T follicular helper cell (primary cell): ENCODE data around the gene TIMELESS.
"Not testable (repeated sequence)": the region's sequence is repeated elsewhere in the genome, so short reads cannot be mapped to it uniquely, and the experiment has no call there.

ENCODE experiments used
- DNase-seq: peaks from one replicate; pipeline ENCODE4 v3.0.0-alpha.2; 2020; ENCODE audit warnings: low read depth
- total RNA-seq, 2 experiments: gene quantifications; one replicate each; lab custom pipeline; 2026; lab: John Stamatoyannopoulos, UW

Gene TIMELESS, protein sequence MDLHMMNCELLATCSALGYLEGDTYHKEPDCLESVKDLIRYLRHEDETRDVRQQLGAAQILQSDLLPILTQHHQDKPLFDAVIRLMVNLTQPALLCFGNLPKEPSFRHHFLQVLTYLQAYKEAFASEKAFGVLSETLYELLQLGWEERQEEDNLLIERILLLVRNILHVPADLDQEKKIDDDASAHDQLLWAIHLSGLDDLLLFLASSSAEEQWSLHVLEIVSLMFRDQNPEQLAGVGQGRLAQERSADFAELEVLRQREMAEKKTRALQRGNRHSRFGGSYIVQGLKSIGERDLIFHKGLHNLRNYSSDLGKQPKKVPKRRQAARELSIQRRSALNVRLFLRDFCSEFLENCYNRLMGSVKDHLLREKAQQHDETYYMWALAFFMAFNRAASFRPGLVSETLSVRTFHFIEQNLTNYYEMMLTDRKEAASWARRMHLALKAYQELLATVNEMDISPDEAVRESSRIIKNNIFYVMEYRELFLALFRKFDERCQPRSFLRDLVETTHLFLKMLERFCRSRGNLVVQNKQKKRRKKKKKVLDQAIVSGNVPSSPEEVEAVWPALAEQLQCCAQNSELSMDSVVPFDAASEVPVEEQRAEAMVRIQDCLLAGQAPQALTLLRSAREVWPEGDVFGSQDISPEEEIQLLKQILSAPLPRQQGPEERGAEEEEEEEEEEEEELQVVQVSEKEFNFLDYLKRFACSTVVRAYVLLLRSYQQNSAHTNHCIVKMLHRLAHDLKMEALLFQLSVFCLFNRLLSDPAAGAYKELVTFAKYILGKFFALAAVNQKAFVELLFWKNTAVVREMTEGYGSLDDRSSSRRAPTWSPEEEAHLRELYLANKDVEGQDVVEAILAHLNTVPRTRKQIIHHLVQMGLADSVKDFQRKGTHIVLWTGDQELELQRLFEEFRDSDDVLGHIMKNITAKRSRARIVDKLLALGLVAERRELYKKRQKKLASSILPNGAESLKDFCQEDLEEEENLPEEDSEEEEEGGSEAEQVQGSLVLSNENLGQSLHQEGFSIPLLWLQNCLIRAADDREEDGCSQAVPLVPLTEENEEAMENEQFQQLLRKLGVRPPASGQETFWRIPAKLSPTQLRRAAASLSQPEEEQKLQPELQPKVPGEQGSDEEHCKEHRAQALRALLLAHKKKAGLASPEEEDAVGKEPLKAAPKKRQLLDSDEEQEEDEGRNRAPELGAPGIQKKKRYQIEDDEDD
- total RNA-seq, result 24.1 to 27.6 reads per million in 2 experiments

DNA sequence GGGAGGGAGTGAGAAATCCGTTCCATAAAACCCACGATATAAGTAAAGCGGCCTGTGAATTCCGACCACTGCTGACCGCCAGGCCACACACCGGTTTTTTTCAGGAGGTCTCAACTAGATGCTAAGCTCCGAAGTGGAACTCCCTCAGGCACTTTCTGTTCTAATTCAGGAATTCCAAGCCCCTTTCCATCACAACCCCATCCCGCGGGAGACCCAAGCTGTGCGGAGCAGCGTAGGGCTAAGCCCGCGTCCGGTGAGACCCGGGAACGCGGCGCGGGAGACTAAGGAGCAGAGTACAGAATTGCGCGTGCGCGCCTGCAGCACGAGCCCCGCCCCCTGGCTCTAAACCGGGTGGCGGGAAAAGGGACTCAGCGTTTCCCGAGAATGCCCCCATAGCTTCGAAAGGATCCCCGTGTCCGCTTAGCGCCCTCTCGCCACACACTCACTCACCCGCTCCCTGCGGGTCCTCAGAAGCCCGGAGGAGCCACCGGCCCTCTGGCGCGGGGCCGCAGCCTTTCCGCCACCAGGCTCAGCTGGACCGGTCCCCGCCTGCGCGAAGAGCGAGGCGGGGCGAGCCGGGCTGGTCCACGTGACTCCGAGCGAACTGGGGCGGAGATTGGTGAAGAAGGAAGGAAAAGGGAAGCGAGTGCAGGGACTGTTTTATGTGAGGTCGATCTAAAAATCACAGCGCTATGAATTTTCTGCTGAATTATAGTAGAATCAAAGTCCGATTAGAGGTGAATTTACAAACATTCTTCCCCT is at the start of gene TIMELESS:
TIMELESS (minus strand) TSS at position 567 of the 762 bp plus-strand sequence. CDS start 15,256 bp downstream, outside the sequence.
- peak; percentile 77 for DNase-seq

DNA sequence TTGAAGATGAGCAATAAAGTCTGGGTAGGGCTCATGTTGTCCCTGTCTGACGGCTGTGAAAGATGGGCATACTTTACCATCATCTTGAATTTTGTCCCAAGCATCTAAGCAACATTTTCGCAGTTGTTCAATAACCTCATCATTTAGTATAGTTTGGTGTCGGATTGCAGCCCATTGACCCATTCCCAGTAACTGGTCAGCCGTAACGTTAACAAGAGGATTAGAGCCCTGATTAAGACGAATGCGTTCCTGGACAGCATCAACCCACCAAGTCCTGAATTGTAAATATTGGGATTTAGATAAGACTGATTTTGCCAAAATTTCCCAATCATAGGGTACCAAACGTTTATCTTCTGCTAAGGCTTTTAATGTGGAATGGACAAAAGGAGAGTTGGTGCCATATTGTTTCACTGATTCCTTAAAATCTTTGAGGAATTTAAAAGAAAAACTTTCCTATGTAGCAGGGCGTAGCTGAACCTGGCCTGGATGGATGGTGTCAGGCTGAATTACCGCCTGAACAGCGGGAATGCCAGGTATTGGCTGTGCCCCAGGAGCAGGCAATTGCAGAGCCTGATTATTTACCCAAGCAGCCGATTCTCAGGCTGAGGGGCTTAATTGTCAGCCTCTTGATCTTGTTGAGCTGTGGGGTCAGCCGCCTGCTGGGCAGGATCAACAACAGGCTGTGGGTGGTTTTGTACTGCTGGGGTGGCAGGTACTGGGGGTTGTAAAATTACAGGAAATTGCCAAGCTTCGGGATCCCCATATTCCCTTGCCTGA is 49.1 kb upstream of the TIMELESS start:
- not testable (repeated sequence) for DNase-seq

DNA sequence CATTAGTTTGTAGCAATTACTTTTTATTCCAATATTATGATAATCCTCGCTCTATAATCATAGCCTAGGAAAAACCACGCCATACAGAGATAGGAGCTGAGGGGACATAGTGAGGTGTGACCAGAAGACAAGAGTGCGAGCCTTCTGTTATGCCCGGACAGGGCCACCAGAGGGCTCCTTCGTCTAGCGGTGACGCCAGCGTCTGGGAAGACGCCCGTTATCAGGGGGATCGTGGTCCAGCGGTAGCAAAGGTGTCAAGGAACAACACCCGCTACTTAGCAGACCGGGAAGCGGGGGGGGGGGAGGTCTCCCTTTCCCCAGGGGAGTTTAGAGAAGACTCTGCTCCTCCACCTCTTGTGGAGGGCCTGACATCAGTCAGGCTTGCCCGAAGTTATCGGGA is 47.5 kb upstream of the TIMELESS start:
- DNase-seq, result peak; percentile 16

DNA sequence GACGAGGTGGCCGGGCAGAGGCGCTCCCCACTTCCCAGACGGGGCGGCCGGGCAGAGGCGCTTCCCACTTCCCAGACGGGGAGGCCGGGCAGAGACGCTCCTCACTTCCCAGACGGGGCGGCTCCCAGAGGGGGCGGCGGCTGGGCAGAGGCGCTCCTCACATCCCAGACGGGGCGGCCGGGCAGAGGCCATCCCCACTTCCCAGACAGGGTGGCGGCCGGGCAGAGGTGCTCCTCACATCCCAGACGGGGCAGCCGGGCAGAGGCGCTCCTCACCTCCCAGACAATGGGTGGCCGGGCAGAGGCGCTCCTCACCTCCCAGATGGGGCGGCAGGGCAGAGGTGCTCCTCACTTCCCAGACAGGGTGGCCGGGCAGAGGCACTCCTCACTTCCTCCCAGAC is 45.3 kb upstream of the TIMELESS start:
- DNase-seq, result not testable (repeated sequence)

DNA sequence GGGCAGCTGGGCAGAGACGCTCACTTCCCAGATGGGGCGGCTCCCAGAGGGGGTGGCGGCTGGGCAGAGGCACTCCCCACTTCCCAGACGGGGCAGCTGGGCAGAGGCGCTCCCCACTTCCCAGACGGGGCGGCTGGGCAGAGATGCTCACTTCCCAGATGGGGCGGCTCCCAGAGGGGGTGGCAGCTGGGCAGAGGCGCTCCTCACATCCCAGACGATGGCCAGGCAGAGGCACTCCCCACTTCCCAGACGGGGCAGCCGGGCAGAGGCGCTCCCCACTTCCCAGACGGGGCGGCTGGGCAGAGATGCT is 44.8 kb upstream of the TIMELESS start:
- DNase-seq, result not testable (repeated sequence)

DNA sequence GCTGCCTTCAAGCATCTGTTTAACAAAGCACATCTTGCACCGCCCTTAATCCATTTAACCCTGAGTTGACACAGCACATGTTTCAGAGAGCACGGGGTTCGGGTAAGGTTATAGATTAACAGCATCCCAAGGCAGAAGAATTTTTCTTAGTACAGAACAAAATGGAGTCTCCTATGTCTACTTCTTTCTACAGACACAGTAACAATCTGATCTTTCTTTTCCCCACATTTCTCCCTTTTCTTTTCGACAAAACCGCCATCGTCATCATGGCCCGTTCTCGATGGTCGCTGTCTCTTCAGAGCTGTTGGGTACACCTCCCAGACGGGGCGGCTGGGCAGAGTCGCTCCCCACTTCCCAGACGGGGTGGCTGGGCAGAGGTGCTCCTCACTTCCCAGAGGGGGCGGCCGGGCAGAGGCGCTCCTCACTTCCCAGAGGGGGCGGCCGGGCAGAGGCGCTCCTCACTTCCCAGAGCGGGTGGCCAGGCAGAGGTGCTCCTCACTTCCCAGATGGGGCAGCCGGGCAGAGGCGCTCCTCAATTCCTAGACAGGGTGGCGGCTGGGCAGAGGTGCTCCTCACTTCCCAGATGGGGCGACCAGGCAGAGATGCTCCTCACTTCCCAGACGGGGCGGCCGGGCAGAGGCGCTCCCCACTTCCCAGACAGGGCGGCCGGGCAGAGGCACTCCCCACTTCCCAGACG is 44.3 kb upstream of the TIMELESS start:
- not testable (repeated sequence) for DNase-seq

DNA sequence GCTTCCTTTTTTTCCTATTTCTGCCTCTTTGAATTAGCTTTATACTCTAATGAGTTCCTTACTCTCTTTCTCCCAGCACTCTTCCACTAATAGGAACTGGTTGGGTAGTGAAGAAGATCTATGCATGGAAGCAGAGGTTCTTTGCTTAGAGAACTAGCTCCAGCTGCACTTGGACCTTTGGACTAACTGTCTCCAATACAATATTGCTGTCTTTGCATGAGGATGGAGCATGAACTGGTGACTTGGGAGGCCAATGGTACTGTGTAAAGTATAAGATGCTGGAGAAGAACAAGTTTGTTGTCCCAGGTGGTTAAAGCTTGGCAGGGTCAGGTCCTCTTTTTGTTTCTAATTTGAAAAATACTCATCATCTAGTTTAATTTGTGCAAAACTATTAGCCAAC is 41.1 kb upstream of the TIMELESS start:
- DNase-seq, result no peak

DNA sequence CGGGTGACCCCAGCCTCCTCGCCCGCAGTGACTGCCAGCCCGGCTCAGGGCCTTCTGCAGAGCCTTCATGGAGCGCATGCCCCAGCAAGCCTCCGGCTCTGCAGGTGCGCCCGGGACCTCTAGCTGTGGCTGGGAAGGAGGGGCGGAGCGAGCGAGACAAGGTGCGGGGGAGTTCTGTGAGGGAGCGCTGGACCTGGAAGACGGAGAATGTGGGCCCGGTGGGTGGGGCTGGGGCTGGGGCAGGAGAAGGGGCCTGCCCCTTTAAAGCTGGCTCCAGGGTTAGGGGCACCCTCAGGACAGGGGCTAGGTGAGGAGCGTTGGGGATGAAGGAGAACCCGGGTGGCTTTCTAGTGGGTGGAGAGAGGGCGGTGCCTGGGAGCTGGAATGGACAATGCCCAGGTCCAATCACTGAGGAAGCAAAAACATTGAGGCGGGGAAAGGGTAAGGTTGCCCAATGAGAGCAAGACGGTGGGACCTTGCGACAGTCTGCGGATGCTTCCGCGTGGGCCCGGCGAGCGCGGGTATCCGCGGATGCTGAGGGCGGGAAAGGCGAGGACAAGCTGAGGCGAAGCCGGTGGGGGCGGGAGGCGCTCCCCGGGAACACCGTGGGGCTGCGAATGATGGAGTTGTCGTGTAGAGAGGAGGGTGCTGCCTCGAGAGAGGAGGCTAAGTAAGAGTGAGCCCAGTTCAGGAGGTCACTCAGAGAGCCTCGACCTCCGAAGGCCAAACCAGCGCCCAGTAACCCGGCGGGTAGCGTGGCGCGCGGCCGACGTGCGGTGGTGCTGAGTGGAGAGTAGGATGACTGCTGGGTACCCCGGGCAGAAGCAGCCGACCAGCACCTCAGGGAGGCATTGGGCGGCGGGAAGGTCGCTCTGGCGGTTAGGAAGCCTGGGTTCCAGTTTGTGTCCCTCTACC is 39.1 kb upstream of the TIMELESS start, which contains the start of gene GLS2:
GLS2 (minus strand) TSS at position 121 of the 915 bp plus-strand sequence; CDS start at position 78, 43 bp downstream.
- peak; percentile 59 for DNase-seq

DNA sequence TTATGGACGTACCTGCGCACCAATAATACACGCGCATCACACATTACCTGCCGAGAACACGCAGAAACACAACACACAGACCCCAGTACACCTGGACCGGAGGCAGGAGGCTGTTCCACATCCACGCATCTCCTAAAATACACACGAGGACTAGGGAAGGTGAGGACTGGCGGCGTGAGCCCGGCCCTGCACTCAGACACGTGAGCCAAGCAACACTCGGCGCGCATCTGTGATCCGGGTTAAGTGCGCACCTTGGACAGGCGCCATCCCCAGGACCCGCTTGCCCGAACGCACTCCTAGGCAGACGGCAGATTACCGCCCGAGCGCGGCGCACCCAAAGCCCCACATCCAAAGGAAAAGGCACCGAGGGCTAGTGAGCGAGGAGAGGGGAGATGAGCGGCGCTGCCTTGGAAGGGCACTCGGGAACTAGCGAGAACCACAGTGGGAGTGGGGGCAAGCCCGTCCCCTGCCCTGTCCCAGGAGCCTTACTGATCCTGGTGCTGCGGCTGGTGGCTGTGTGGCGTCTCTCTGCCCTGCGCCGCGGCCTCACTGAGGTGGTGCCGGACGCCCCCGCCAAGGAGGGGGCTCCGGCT is 38.3 kb upstream of the TIMELESS start:
- no peak for DNase-seq

DNA sequence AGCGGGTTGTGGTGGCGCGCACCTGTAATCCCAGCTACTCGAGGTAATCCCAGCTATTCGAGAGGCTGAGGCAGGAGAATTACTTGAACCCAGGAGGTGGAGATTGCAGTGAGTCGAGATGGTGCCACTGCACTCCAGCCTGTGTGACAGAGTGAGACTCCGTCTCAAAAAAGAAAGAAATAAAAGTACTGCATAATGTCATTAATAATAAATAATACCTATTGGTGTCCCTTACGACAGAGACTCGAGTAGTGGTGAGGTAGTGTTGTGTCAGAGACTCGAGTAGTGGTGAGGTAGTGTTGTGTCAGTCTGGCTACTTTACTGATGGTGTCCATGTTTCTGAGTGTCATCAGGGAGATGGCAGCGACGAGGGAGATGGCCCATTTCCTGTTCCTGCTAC is 37.5 kb upstream of the TIMELESS start:
- DNase-seq, result no peak

DNA sequence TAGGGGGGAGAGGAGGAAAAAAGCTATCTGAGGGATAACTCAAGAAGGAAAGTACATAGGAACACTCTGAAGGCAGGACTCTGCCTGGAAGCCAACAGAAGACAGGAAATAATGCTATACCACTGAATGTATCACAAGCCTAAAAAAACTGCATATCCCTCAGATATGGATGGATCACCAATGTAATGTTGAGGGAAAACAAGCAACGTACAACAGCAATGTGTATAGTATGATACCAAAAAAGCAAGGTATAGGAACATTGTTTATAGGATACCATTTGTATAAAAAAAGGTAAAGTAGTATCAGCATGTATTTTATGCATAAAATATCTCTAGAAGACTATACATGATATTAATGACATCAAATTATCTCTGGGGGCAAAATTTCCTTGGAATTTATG is 35.3 kb upstream of the TIMELESS start:
- DNase-seq, result no peak

DNA sequence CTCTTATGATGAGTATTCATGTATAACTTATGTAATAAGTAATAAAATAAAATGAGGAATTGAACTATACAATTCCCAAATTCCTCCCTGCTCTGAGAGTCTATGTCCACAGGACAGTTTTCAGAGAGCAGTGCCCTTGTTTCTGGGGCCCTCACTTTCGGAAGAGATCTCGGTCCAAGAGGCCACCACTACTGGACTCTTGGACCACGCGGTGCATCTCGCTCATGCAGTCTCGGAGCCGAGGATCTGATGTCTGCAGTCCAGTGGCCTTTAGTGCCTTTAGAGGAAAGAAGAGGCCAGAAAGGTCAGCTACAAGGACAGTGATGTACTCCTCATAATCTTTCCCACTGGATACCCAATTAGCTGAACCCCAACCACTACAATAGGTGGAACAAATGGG is 30.4 kb upstream of the TIMELESS start:
- no peak for DNase-seq

DNA sequence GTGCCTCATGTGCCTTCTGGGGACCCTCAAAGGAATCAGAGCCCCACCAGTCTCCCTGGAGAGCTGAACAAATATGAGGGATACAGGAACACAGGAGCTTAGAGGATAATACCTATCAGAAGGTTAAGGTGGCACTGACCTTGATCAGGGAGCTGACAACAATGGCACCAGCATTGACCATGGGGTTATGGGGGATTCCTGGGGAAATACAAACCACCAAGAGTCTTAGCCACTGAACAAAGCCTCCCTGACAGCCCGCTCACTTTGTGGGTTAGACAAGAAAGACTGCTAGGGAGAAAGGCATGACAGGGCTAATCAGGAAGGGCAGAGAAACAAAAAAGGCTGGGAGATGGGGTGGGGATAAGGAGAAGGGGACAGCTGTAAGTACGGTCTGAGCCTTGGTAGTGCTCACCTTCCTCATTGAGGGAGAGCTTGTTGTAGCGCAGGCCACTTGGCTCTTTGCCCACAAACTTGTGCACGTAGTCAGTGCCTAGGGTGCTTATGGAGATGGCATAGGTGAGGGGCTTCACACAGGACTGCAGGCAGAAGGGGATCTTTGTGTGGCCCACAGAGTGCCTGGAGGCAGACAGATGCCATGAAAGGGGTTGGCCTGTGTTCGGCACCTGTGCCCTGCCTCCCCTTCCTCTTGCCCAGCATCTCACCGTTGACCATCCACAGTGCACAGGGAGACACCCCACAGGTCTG is 28.4 kb upstream of the TIMELESS start:
- no peak for DNase-seq

DNA sequence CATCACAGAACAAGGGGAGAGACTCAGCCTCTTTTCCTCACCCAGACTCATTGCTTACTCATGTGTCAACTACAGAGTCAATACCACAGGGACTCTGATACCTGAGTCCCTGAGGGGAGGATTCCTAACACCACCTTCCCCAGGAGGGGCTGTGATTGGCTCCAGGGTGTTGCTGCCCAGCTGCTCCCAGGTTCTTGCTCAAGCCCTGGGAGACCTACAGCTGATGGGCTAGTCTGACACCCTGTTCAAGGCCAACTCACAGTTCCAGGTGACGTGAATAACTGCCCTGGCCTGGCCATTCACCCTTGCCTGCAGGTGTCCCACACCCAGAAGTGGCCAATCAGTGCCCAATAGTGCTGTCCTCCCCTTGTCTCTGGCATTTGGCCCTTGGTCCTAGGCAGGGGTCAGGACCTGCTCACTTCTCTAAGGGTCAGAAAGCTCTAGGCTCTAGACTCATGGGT is 27.8 kb upstream of the TIMELESS start:
- DNase-seq, result no peak

DNA sequence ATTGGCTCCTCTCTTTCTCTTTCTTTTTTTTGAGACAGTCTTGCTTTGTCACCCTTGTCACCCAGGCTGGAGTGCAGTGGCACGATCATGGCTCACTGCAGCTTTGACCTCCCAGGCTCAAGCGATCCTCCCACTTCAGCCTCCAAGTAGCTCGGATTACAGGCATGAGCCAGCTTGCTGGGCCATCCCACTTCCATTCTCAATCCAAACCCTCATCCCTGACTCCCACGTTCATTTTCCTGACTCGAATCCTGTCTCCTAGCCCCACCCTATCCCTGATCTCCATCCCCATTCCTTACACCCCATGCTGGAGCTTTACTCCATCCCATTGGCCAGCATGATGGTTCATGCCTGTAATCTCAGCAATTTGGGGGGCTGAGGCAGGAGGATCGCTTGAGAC is 26.9 kb upstream of the TIMELESS start:
- DNase-seq, result no peak

DNA sequence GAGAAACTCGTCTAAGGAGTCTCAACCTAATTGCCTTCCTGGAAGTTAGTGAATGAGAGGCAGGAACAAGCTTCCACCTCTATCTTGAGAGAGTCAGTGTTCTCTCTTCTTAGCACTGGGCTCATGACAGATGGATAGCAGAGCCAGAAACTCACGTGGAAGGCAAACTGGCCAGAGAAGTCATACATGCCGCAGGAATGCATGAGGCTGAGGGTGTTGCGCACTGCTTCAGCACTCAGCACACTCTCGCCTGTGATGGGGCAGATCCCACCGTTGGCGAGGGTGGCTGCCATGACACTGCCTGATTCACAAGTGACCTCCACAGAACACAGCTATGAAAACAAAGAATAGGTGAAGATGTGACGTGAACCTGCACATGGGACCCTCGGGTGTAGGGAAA is 25.2 kb upstream of the TIMELESS start:
- no peak for DNase-seq

DNA sequence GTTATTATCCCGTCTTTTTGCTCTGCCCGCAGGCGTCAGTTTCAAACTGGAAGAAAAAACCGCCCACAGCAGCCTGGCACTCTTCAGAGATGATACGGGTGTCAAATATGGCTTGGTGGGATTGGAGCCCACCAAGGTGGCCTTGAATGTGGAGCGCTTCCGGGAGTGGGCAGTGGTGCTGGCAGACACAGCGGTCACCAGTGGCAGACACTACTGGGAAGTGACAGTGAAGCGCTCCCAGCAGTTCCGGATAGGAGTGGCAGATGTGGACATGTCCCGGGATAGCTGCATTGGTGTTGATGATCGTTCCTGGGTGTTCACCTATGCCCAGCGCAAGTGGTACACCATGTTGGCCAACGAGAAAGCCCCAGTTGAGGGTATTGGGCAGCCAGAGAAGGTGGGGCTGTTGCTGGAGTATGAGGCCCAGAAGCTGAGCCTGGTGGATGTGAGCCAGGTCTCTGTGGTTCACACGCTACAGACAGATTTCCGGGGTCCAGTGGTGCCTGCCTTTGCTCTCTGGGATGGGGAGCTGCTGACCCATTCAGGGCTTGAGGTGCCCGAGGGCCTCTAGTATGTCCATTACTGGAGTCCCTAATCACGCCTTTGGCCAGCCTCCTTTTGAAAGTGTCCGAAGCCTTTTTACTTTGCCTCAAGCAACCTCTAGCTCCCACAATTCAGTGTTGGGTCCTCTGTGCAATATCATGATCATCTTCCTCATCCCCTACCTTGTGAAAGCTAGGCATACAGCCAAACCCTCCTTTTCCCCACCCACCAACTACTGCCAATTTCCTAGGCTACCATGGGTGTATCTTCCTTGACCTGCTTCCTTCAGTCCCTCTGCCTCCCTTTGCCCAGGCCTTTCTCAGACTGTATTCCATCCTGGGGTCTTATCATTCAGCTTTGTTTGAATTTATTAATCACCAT is 20.0 kb upstream of the TIMELESS start:
- DNase-seq, result no peak
